Measurements from ENCODE around the gene ZNF548. TPM values are rescaled to one million over a fixed set of nuclear protein-coding genes. Genes with fewer than 3 reads are reported as not detected.
A peak's percentile ranks its signal among the peaks of the same experiment; 100 is the strongest.

Gene ZNF548
- total RNA-seq, 1 donor from 2014 or later, result 16.6 TPM

DNA sequence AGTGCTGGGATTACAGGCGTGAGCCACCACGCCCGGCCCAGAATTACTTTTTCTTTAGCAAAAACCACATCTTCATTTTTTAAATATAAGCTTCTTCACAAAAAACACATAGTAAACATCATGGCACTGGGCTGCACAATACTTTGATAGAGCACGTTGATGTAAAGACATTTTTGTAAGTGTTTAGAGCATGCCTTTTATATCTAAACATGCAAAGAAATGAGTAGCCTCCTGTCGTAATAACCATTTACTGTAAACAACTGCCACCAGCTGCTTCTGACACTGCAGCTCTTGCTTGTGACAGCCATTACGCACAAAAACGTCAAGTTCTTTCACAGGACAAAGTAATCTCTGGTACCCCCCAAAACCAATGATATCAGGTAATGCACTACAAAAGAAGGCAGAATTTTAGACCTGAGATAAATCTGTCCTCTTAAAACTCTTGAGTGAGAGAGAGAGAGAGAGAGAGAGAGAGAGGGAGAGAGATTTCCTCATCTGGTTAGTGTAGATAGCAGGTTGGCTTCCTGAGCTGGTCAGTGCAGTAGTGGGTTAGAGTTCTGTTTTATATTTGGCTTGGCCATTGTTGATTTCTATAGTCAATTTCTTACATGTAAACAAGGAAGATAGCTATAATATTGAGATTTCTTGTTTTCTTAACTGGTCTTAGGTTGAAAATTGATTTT is 6.7 kb upstream of the ZNF548 start:
- DNase-seq (ENCODE audit: low read depth), result no peak
- Histone ChIP-seq H3K27me3 (ENCODE audit: insufficient read depth, low read length) (no peaks in the 10 kb centered on the region), H3K4me2 (ENCODE audit: low read length) (no peak overlapping the region), H2AFZ (ENCODE audit: low read depth, low read length) (no peak overlapping the region), H3K36me3 (ENCODE audit: insufficient read depth, low read length) (peaks cover 7% of the 10 kb centered on the region), H3K79me2 (ENCODE audit: insufficient read depth, low read length) (no peaks in the 10 kb centered on the region), H4K20me1 (ENCODE audit: insufficient read depth, low read length) (no peaks in the 10 kb centered on the region), H3K4me1 (ENCODE audit: insufficient read depth, low read length) (no peaks in the 10 kb centered on the region), H3K27ac (ENCODE audit: low read depth, low read length) (no peak overlapping the region), H3K4me3 (ENCODE audit: insufficient read depth, low read depth, low read length) (no peak overlapping the region), H3K9me3 (ENCODE audit: insufficient read depth, low read depth, low read length) (peaks cover 11% of the 10 kb centered on the region), H3K9ac (ENCODE audit: low read length) (no peak overlapping the region)
- no peak for FAIRE-seq
- Mint-ChIP-seq H3K27ac (ENCODE audit: unreplicated experiment) (no peak overlapping the region), H3K9me3 (ENCODE audit: unreplicated experiment) (peaks cover 25% of the 10 kb centered on the region), H3K27me3 (ENCODE audit: low read depth, unreplicated experiment) (peaks cover 2% of the 10 kb centered on the region), H3K4me1 (ENCODE audit: low read depth, unreplicated experiment) (no peaks in the 10 kb centered on the region), H3K36me3 (ENCODE audit: low read depth, unreplicated experiment) (peaks cover 14% of the 10 kb centered on the region), H3K4me3 (ENCODE audit: unreplicated experiment) (no peak overlapping the region)
- no peak for TF ChIP-seq EZH2 (IDR thresholded peaks at IDR 0.05; ENCODE audit: insufficient read depth, low read length)
- TF ChIP-seq, protein P1, sequence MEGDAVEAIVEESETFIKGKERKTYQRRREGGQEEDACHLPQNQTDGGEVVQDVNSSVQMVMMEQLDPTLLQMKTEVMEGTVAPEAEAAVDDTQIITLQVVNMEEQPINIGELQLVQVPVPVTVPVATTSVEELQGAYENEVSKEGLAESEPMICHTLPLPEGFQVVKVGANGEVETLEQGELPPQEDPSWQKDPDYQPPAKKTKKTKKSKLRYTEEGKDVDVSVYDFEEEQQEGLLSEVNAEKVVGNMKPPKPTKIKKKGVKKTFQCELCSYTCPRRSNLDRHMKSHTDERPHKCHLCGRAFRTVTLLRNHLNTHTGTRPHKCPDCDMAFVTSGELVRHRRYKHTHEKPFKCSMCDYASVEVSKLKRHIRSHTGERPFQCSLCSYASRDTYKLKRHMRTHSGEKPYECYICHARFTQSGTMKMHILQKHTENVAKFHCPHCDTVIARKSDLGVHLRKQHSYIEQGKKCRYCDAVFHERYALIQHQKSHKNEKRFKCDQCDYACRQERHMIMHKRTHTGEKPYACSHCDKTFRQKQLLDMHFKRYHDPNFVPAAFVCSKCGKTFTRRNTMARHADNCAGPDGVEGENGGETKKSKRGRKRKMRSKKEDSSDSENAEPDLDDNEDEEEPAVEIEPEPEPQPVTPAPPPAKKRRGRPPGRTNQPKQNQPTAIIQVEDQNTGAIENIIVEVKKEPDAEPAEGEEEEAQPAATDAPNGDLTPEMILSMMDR (IDR thresholded peaks at IDR 0.05; ENCODE audit: insufficient read depth, low read depth, low read length), result no peak

- peak overlapping the region; percentile 98 for H3K4me2 ChIP-seq (ENCODE audit: low read length)
- H3K9ac ChIP-seq (ENCODE audit: low read length), result peak overlapping the region; percentile 96
- H3K36me3 Mint-ChIP-seq (ENCODE audit: low read depth, unreplicated experiment), result peaks cover 6% of the 10 kb centered on the region
- no peaks in the 10 kb centered on the region for H3K36me3 ChIP-seq (ENCODE audit: insufficient read depth, low read length)
- H3K4me1 ChIP-seq (ENCODE audit: insufficient read depth, low read length), result peaks cover 7% of the 10 kb centered on the region
- peaks cover 2% of the 10 kb centered on the region for H3K27me3 Mint-ChIP-seq (ENCODE audit: low read depth, unreplicated experiment)
- H3K27ac Mint-ChIP-seq (ENCODE audit: unreplicated experiment), result peak overlapping the region; percentile 88
- TF ChIP-seq, protein P1 (IDR thresholded peaks at IDR 0.05; ENCODE audit: insufficient read depth, low read depth, low read length), result no peak
- TF ChIP-seq EZH2 (IDR thresholded peaks at IDR 0.05; ENCODE audit: insufficient read depth, low read length), result no peak
- H3K4me3 ChIP-seq (ENCODE audit: insufficient read depth, low read depth, low read length), result peak overlapping the region; percentile 94
- H3K27me3 ChIP-seq (ENCODE audit: insufficient read depth, low read length), result no peaks in the 10 kb centered on the region
- FAIRE-seq (no peak), DNase-seq (ENCODE audit: low read depth) (no peak)
- peaks cover 19% of the 10 kb centered on the region for H4K20me1 ChIP-seq (ENCODE audit: insufficient read depth, low read length)
- H3K9me3 Mint-ChIP-seq (ENCODE audit: unreplicated experiment), result peaks cover 2% of the 10 kb centered on the region
- peaks cover 42% of the 10 kb centered on the region for H3K79me2 ChIP-seq (ENCODE audit: insufficient read depth, low read length)
- peaks cover 7% of the 10 kb centered on the region for H3K4me1 Mint-ChIP-seq (ENCODE audit: low read depth, unreplicated experiment)
- peak overlapping the region; percentile 88 for H2AFZ ChIP-seq (ENCODE audit: low read depth, low read length)
- H3K9me3 ChIP-seq (ENCODE audit: insufficient read depth, low read depth, low read length), result no peaks in the 10 kb centered on the region
- peak overlapping the region; percentile 97 for H3K4me3 Mint-ChIP-seq (ENCODE audit: unreplicated experiment)
- peak overlapping the region; percentile 93 for H3K27ac ChIP-seq (ENCODE audit: low read depth, low read length)
Observed at GRCh38 chr19:57389194-57389729, 392 bp upstream of the ZNF548 start.

DNA sequence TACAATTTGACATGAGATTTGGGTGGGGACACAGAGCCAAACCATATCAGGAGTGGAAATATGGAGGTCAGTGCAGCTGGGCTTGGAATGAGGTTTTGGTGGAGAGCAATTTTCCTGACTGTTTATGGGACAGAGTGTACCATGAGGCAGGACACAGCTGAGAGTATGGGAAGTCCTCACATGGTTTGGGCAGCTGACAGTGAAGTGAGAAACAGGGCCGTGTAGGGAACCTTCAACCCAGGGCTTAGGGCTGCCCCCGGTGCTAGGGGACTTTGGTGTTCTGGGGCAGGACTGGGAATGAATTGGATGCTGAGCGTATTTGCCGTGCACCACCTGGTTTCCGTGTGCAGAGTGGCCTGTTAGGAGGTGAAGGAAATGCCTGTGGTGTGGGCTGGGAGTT is 6.1 kb downstream of the ZNF548 start:
- no peak for FAIRE-seq
- DNase-seq (ENCODE audit: low read depth), result no peak
- Histone ChIP-seq H3K27me3 (ENCODE audit: insufficient read depth, low read length) (no peaks in the 10 kb centered on the region), H3K9ac (ENCODE audit: low read length) (no peak overlapping the region), H3K4me2 (ENCODE audit: low read length) (no peak overlapping the region), H3K4me3 (ENCODE audit: insufficient read depth, low read depth, low read length) (no peak overlapping the region), H4K20me1 (ENCODE audit: insufficient read depth, low read length) (peaks cover 15% of the 10 kb centered on the region), H3K9me3 (ENCODE audit: insufficient read depth, low read depth, low read length) (peaks cover 39% of the 10 kb centered on the region), H3K4me1 (ENCODE audit: insufficient read depth, low read length) (peaks cover 4% of the 10 kb centered on the region), H3K79me2 (ENCODE audit: insufficient read depth, low read length) (peaks cover 62% of the 10 kb centered on the region), H3K36me3 (ENCODE audit: insufficient read depth, low read length) (peaks cover 23% of the 10 kb centered on the region), H2AFZ (ENCODE audit: low read depth, low read length) (no peak overlapping the region), H3K27ac (ENCODE audit: low read depth, low read length) (no peak overlapping the region)
- H3K36me3 Mint-ChIP-seq (ENCODE audit: low read depth, unreplicated experiment), result peaks cover 46% of the 10 kb centered on the region
- no peak overlapping the region for H3K27ac Mint-ChIP-seq (ENCODE audit: unreplicated experiment)
- H3K4me3 Mint-ChIP-seq (ENCODE audit: unreplicated experiment), result no peak overlapping the region
- peaks cover 12% of the 10 kb centered on the region for H3K9me3 Mint-ChIP-seq (ENCODE audit: unreplicated experiment)
- TF ChIP-seq, protein P1 (IDR thresholded peaks at IDR 0.05; ENCODE audit: insufficient read depth, low read depth, low read length), result no peak
- H3K27me3 Mint-ChIP-seq (ENCODE audit: low read depth, unreplicated experiment), result no peaks in the 10 kb centered on the region
- H3K4me1 Mint-ChIP-seq (ENCODE audit: low read depth, unreplicated experiment), result peaks cover 4% of the 10 kb centered on the region

Measured in astrocyte (in vitro differentiated cells and primary cell).